ENCODE measurements around the gene GSTK1.

DNA sequence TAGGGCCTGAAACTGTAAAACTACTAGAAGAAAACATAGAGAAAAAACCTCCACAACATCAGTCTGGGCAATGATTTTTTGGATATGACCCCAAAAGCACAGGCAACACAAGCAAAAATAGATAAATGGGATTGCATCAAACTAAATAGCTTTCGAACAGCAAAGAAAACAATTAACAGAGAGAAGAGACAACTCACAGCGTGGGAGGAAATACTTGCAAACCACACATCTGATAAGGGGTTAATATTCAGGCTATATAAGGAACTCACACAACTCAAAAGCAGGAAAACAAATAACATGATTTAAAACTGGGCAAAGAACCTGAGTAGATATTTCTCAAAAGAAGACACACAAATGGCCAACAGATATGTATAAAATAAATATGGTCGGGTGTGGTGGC, 7.7 kb upstream of the GSTK1 start:
- no peak for TF ChIP-seq ZNF274 (IDR thresholded peaks at IDR 0.05; ENCODE audit: low read depth, low read length)
- no peak for TF ChIP-seq SUZ12 (IDR thresholded peaks at IDR 0.05; ENCODE audit: extremely low read depth, insufficient read depth, insufficient read length)
